HepG2 (cell line): ENCODE measurements around the gene NBEAL2. TPM values are rescaled to one million over a fixed set of nuclear protein-coding genes. Genes with fewer than 3 reads are reported as not detected.

ENCODE experiments used
- ATAC-seq: fragments of 200-7000 bp; cut with Tn5 transposase; 3 replicates; pipeline ENCODE4 v1.9.1; 2020; ENCODE audit warnings: mild to moderate bottlenecking, moderate library complexity
- BruUV-seq: library from RNA; stranded (reverse); fragments of 400-500 nt; replicated peaks from 2 replicates; lab custom pipeline; 2021; lab: Mats Ljungman, UMichigan
- CTCF ChIA-PET: fragments of 300-600 bp; formaldehyde crosslinking; extraction: SDS; loops from one replicate; lab custom pipeline; 2021; ENCODE audit warnings: low total read pairs, inconsistent platforms, low intra/inter-chr PET ratio; lab: Yijun Ruan, JAX
- POLR2A ChIA-PET: fragments of 350-600 bp; sonication (Branson Sonifier 250); formaldehyde crosslinking; loops from one replicate; lab custom pipeline; 2020; ENCODE audit warnings: antibody characterized with exemption, inconsistent platforms; lab: Yijun Ruan, JAX
- DNase-seq: peaks from one replicate; pipeline ENCODE4 v3.0.0-alpha.2; 2015; ENCODE audit warnings: low spot score
- FAIRE-seq: peaks from 3 replicates; lab custom pipeline; 2011; peaks lifted over from hg19 to GRCh38; lab: Jason Lieb, UNC
- H2AFZ ChIP-seq: one replicate; pipeline ENCODE4 v1.6.1; 2011; ENCODE audit warnings: low read length, inconsistent platforms
- H3K27ac ChIP-seq: fragments of 300-600 bp; 3 replicates; pipeline ENCODE4 v1.8.0; 2011; ENCODE audit warnings: mixed run types, mild to moderate bottlenecking, mixed read lengths, low read length, inconsistent platforms; ENCODE audit not compliant: insufficient read depth; ENCODE audit errors: extremely low read length
- H3K27me3 ChIP-seq, 2 experiments: fragments of 200-600 bp in 1 of 2; 2 replicates in 1 of 2; 3 replicates in 1 of 2; pipeline versions ENCODE4 v1.6.0 to v1.8.0; 2011; ENCODE audit warnings: low read length in 2 of 2, mild to moderate bottlenecking in 2 of 2, moderate library complexity in 2 of 2, inconsistent platforms in 1 of 2; ENCODE audit not compliant: insufficient read depth in 2 of 2, control insufficient read depth in 1 of 2
- H3K36me3 ChIP-seq, 2 experiments: fragments of 200-600 bp in 1 of 2; replicated peaks in 1 of 2; 2 replicates in 1 of 2; 3 replicates in 1 of 2; pipeline versions ENCODE4 v1.5.1 to v1.8.0; 2011; ENCODE audit warnings: low read length in 2 of 2, inconsistent platforms in 1 of 2; ENCODE audit not compliant: insufficient read depth in 2 of 2, control insufficient read depth in 1 of 2
- H3K4me1 ChIP-seq: 2 replicates; pipeline ENCODE4 v1.5.1; 2012; ENCODE audit warnings: low read length, inconsistent platforms; ENCODE audit not compliant: insufficient read depth
- H3K4me2 ChIP-seq: 2 replicates; pipeline ENCODE4 v1.6.0; 2011; ENCODE audit warnings: low read depth, low read length, inconsistent platforms
- H3K4me3 ChIP-seq, 3 experiments: fragments of 200-600 bp in 1 of 3; sonication (generic), shearing (Covaris generic) in 1 of 3; replicated peaks in 1 of 3; 2 replicates each; pipeline ENCODE4 v1.5.1; 2011 to 2016; ENCODE audit warnings: low read length in 3 of 3, inconsistent platforms in 2 of 3, low read depth in 2 of 3, mild to moderate bottlenecking in 2 of 3, control low read depth in 1 of 3, mixed read lengths in 1 of 3; ENCODE audit not compliant: insufficient read depth in 1 of 3
- H3K79me2 ChIP-seq: one replicate; pipeline ENCODE4 v1.6.1; 2011; ENCODE audit warnings: low read length, inconsistent platforms; ENCODE audit not compliant: insufficient read depth
- H3K9ac ChIP-seq: 2 replicates; pipeline ENCODE4 v1.6.0; 2011; ENCODE audit warnings: mild to moderate bottlenecking, low read depth, low read length, inconsistent platforms; ENCODE audit not compliant: insufficient read depth
- H3K9me3 ChIP-seq: 2 replicates; pipeline ENCODE4 v1.5.1; 2012; ENCODE audit warnings: mild to moderate bottlenecking, low read length
- H4K20me1 ChIP-seq: 2 replicates; pipeline ENCODE4 v1.6.0; 2011; ENCODE audit warnings: inconsistent platforms, mild to moderate bottlenecking, low read length, moderate library complexity; ENCODE audit not compliant: insufficient read depth
- AGO2 ChIP-seq: fragments of 200-400 bp; formaldehyde crosslinking; optimal IDR thresholded peaks from 2 replicates; pipeline ENCODE3; 2017; ENCODE audit warnings: mild to moderate bottlenecking, low read depth, low read length, moderate library complexity
- ATF3 ChIP-seq: sonication (generic); formaldehyde crosslinking; IDR thresholded peaks from 2 replicates; pipeline ENCODE4 v1.4.0; 2020; ENCODE audit warnings: missing genetic modification reagents
- KDM4B ChIP-seq: sonication (generic); formaldehyde crosslinking; IDR thresholded peaks from 2 replicates; pipeline ENCODE4 v1.4.0; 2020; ENCODE audit warnings: missing genetic modification reagents
- PHF21A ChIP-seq: sonication (generic); formaldehyde crosslinking; IDR thresholded peaks from 2 replicates; pipeline ENCODE4 v1.5.0; 2020; ENCODE audit warnings: mild to moderate bottlenecking, missing genetic modification reagents
- SCMH1 ChIP-seq: sonication (generic); formaldehyde crosslinking; IDR thresholded peaks from 2 replicates; pipeline ENCODE4 v1.9.0; 2021; ENCODE audit warnings: missing genetic modification reagents, mild to moderate bottlenecking, borderline replicate concordance
- TBX2 ChIP-seq: sonication (generic); formaldehyde crosslinking; IDR thresholded peaks from 2 replicates; pipeline ENCODE4 v1.5.0; 2020; ENCODE audit warnings: missing genetic modification reagents, mild to moderate bottlenecking, borderline replicate concordance
- ZNF121 ChIP-seq: sonication (generic); formaldehyde crosslinking; IDR thresholded peaks from 2 replicates; pipeline ENCODE4 v1.5.0; 2020; ENCODE audit warnings: mild to moderate bottlenecking, missing genetic modification reagents
- ZNF788 ChIP-seq: sonication (generic); formaldehyde crosslinking; IDR thresholded peaks from 2 replicates; pipeline ENCODE4 v1.5.0; 2020; ENCODE audit warnings: mild to moderate bottlenecking, missing genetic modification reagents, borderline replicate concordance
- WGBS: methylation state at CpG from one replicate; pipeline ENCODE4 v1.1.6; 2017; ENCODE audit warnings: low lambda C conversion rate; 5-methylcytosine and 5-hydroxymethylcytosine counted together
- in situ Hi-C: cut with HindIII; loops from 2 replicates; pipeline ENCODE4 v1.10.0; 2017; ENCODE audit warnings: low pct_unique_long_range_greater_than_20kb; ENCODE audit not compliant: extremely low pct_ligation_motif_present
- intact Hi-C: fragments of 100-400 bp; cut with micrococcal nuclease; formaldehyde crosslinking; loops from one replicate; pipeline ENCODE4 v1.10.0; 2022; ENCODE audit not compliant: unreplicated experiment
- polyA plus RNA-seq, 8 experiments: library from polyadenylated mRNA; depleted of rRNA in 3 of 8; stranded (reverse) in 7 of 8; unstranded in 1 of 8; fragments of >200 nt; fragmentation: Illumina TruSeq in 4 of 8; extraction: Trizol in 4 of 8; gene quantifications; 2 replicates each; pipeline versions ENCODE4 v1.2.1 to v1.2.3, GENCODE V29; 2011 to 2016; ENCODE audit warnings: low read depth in 4 of 8, missing spikeins in 1 of 8, mixed read lengths in 1 of 8; ENCODE audit not compliant: insufficient read depth in 1 of 8
- total RNA-seq, 5 experiments: library from RNA; depleted of rRNA; stranded (reverse); fragments of >200 nt; fragmentation: Illumina TruSeq; extraction: Trizol; gene quantifications; 2 replicates each; pipeline ENCODE4 v1.2.3, GENCODE V29; 2016; ENCODE audit warnings: low read depth in 1 of 5
- TF ChIP-seq, protein P1 (sequence below): sonication (generic); IDR thresholded peaks from 2 replicates; pipeline ENCODE4 v1.6.1; 2016; ENCODE audit warnings: low read depth, borderline replicate concordance
- TF ChIP-seq, protein P2 (sequence below): sonication (generic); formaldehyde crosslinking; IDR thresholded peaks from 2 replicates; pipeline ENCODE4 v1.4.0; 2020; ENCODE audit warnings: missing genetic modification reagents, mild to moderate bottlenecking, borderline replicate concordance

Gene NBEAL2
- total and polyA plus RNA-seq, 2 of the 13 experiments (the other 11 are each of a cell fraction or from before 2014, with no cell fraction given), result 9.7 to 12.4 TPM

DNA sequence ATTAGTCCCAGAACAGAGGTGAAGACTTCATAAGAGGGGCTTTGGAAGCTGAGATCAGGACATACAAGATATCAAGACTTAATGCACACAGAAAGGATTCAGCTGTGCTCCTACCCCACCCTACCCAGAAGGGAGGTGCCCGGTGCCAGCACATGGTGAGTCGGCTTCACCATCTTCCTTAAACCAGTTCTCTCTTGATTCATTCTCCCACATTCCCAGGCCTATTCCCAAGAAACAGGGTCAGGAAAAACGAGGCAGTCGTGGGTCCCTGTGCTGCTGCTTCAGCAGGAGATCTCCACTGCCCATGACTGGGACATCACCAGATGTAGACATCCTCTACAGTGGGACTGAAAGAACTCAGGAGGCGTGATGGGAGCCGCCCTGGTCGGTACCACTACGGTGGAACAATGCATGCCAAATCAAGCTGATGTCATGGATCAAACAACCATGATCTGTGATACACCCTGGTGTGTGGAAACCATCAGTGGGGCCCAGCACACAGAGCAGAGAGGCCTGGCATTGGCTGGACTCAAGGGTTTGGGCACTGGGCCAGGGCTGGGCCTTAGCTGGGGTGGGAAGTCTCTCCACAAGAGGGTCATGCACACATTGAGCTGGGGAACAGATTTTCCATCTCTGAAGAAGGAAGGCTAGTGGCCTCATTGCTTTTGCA lies 44.8 kb upstream of the NBEAL2 start:
- intact Hi-C loops, result no loop called here
- no peaks in the 10 kb centered on the region for H3K27me3 ChIP-seq
- no TSS peak for BruUV-seq
- DNase-seq (no peak), ATAC-seq (no peak)
- no peak overlapping the region for H3K4me3 ChIP-seq
- H3K27ac ChIP-seq, result peak overlapping the region; percentile 12
- POLR2A ChIA-PET, result interaction anchor here (0.9 to 2.2 kb wide), 8 partner anchors 9 to 58 kb away, joined by 3 to 19 read pairs (median 5); partner anchors contain the start of genes CCDC12 and NBEAL2
- 96% methylated on average over 8 of the region's 8 CpGs for WGBS
- in situ Hi-C loops, result loop anchor here (5.0 kb wide), 1 partner anchor 48 kb away; no protein-coding TSS in a partner anchor
- H2AFZ ChIP-seq, result no peak overlapping the region
- H3K4me2 ChIP-seq, result no peak overlapping the region
- H3K9me3 ChIP-seq, result no peaks in the 10 kb centered on the region
- CTCF ChIA-PET, result interaction anchor here (1.2 kb wide), 1 partner anchor 11 kb away, joined by 3 read pairs; no protein-coding TSS in a partner anchor
- H3K4me1 ChIP-seq, result peaks cover 88% of the 10 kb centered on the region
- no peak overlapping the region for H3K9ac ChIP-seq
- peak; percentile 20 for TF ChIP-seq AGO2
- TF ChIP-seq KDM4B, result no peak
- TF ChIP-seq, all 625 proteins: peak for 1
- Histone ChIP-seq H4K20me1 (peaks cover 28% of the 10 kb centered on the region), H3K36me3 (peaks cover 15 to 54% of the 10 kb centered on the region in 2 experiments), H3K79me2 (peaks cover 64% of the 10 kb centered on the region)
- no peak for FAIRE-seq

- H3K4me3 ChIP-seq, result no peak overlapping the region
- POLR2A ChIA-PET, result interaction anchor here (0.9 to 2.2 kb wide), 7 partner anchors 9 to 57 kb away, joined by 3 to 19 read pairs (median 8); partner anchors contain the start of genes CCDC12 and NBEAL2
- H3K79me2 ChIP-seq, result peaks cover 68% of the 10 kb centered on the region
- H4K20me1 ChIP-seq, result peaks cover 25% of the 10 kb centered on the region
- intact Hi-C loops (no loop called here), in situ Hi-C loops (no loop called here)
- H3K27ac ChIP-seq, result peak overlapping the region; percentile 12
- H3K4me2 ChIP-seq, result 0 out of 2 replicates have a peak overlapping the region, but pooled peaks have one; percentile 15
- FAIRE-seq, result peak; percentile 73
- CTCF ChIA-PET, result interaction anchor here (1.2 kb wide), 1 partner anchor 12 kb away, joined by 3 read pairs; no protein-coding TSS in a partner anchor
- peak; percentile 90 for ATAC-seq
- no peaks in the 10 kb centered on the region for H3K9me3 ChIP-seq
- peaks cover 92% of the 10 kb centered on the region for H3K4me1 ChIP-seq
- no TSS peak for BruUV-seq
- WGBS, result 77% methylated on average over 5 of the region's 7 CpGs
- H3K9ac ChIP-seq, result no peak overlapping the region; the same call in 1 of the 2 replicates
- no peak overlapping the region for H2AFZ ChIP-seq
- H3K27me3 ChIP-seq, result no peaks in the 10 kb centered on the region
- DNase-seq, result peak; percentile 92
- H3K36me3 ChIP-seq, result peaks cover 16 to 59% of the 10 kb centered on the region in 2 experiments
- TF ChIP-seq TBX2 (CRISPR knock-in tag) (peak; percentile 47; the same call in 1 of the 2 replicates), PHF21A (peak; percentile 15; the same call in 1 of the 2 replicates), ZNF121 (CRISPR knock-in tag) (peak; percentile 40; the same call in 1 of the 2 replicates), ZNF788 (CRISPR knock-in tag) (peak; percentile 55; the same call in 1 of the 2 replicates), SCMH1 (CRISPR knock-in tag) (no peak), ATF3 (peak; percentile 98)
- TF ChIP-seq, protein P1, sequence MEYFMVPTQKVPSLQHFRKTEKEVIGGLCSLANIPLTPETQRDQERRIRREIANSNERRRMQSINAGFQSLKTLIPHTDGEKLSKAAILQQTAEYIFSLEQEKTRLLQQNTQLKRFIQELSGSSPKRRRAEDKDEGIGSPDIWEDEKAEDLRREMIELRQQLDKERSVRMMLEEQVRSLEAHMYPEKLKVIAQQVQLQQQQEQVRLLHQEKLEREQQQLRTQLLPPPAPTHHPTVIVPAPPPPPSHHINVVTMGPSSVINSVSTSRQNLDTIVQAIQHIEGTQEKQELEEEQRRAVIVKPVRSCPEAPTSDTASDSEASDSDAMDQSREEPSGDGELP, result peak; percentile 26; the same call in 1 of the 2 replicates
- TF ChIP-seq, protein P2, sequence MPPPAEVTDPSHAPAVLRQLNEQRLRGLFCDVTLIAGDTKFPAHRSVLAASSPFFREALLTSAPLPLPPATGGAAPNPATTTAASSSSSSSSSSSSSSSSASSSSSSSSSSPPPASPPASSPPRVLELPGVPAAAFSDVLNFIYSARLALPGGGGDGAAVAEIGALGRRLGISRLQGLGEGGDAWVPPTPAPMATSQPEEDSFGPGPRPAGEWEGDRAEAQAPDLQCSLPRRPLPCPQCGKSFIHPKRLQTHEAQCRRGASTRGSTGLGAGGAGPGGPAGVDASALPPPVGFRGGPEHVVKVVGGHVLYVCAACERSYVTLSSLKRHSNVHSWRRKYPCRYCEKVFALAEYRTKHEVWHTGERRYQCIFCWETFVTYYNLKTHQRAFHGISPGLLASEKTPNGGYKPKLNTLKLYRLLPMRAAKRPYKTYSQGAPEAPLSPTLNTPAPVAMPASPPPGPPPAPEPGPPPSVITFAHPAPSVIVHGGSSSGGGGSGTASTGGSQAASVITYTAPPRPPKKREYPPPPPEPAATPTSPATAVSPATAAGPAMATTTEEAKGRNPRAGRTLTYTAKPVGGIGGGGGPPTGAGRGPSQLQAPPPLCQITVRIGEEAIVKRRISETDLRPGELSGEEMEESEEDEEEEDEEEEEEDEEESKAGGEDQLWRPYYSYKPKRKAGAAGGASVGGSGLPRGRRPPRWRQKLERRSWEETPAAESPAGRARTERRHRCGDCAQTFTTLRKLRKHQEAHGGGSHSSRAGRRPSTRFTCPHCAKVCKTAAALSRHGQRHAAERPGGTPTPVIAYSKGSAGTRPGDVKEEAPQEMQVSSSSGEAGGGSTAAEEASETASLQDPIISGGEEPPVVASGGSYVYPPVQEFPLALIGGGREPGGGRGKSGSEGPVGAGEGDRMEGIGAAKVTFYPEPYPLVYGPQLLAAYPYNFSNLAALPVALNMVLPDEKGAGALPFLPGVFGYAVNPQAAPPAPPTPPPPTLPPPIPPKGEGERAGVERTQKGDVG (CRISPR knock-in tag), result no peak
Observed at GRCh38 chr3:46935168-46935858, 44.2 kb upstream of the NBEAL2 start.
